DOHH2 (cell line): Measurements from ENCODE around the gene SPATA31E1.

Experiments used
- EZH2phosphoT487 ChIP-seq: fragments of 200-600 bp; sonication (generic); IDR thresholded peaks from 2 replicates; pipeline ENCODE4 v1.6.1; 2017; ENCODE audit warnings: borderline replicate concordance, mild to moderate bottlenecking, antibody characterized with exemption, low read length, moderate library complexity, mixed read lengths
- TF ChIP-seq, protein P1 (sequence below): fragments of 200-600 bp; sonication (generic); IDR thresholded peaks from one replicate; pipeline ENCODE4 v1.5.1; 2014; ENCODE audit warnings: antibody characterized with exemption, mild to moderate bottlenecking, low read depth, low read length; ENCODE audit not compliant: poor library complexity, severe bottlenecking

- TF ChIP-seq, protein P1, sequence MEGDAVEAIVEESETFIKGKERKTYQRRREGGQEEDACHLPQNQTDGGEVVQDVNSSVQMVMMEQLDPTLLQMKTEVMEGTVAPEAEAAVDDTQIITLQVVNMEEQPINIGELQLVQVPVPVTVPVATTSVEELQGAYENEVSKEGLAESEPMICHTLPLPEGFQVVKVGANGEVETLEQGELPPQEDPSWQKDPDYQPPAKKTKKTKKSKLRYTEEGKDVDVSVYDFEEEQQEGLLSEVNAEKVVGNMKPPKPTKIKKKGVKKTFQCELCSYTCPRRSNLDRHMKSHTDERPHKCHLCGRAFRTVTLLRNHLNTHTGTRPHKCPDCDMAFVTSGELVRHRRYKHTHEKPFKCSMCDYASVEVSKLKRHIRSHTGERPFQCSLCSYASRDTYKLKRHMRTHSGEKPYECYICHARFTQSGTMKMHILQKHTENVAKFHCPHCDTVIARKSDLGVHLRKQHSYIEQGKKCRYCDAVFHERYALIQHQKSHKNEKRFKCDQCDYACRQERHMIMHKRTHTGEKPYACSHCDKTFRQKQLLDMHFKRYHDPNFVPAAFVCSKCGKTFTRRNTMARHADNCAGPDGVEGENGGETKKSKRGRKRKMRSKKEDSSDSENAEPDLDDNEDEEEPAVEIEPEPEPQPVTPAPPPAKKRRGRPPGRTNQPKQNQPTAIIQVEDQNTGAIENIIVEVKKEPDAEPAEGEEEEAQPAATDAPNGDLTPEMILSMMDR: no peak
- no peak for TF ChIP-seq EZH2phosphoT487
These were observed 11.1 kb upstream of the SPATA31E1 start for GRCh38 chr9:87871425-87872078.
